NCI-H345 treated with DMSO at 0.1 percent for 48 hours (cell line): Measurements from ENCODE around the gene CEMIP.
A peak's percentile ranks its signal among the peaks of the same experiment; 100 is the strongest.

Experiments used
- DNase-seq: peaks from one replicate; lab custom pipeline; 2025; ENCODE audit not compliant: unreplicated experiment; lab: John Stamatoyannopoulos, UW

Gene CEMIP

GRCh38 chr15:80785335-80785734 lies 6.2 kb downstream of the CEMIP start:
- DNase-seq, result no peak

GRCh38 chr15:80785811-80786354 lies 6.7 kb downstream of the CEMIP start:
- DNase-seq, result no peak

DNA sequence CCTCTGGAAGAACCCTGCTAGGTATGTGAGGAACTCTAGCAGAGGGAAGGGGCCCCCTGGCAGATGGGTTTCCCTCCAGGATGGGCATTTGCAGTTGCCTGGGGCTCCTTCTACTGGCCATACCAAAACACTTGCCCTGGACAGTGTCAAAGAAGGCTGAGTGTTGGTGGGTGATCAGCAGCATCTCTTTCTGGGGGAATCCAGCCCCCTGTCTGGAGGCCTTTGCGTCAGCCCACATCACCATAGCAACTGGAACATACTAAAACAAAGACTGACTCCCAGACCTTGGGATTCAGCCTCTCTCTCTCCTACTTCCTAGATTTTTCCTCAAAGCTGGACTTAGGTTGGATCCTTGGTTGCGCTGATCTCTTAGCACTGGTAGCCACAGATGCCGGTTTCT lies 8.1 kb downstream of the CEMIP start:
- no peak for DNase-seq

- DNase-seq, result no peak
Measured at GRCh38 chr15:80788536-80788935, 9.4 kb downstream of the CEMIP start.

GRCh38 chr15:80789296-80789695 lies 10.1 kb downstream of the CEMIP start:
- no peak for DNase-seq

- DNase-seq, result no peak
Measured at GRCh38 chr15:80789796-80790195, 10.6 kb downstream of the CEMIP start.

DNA sequence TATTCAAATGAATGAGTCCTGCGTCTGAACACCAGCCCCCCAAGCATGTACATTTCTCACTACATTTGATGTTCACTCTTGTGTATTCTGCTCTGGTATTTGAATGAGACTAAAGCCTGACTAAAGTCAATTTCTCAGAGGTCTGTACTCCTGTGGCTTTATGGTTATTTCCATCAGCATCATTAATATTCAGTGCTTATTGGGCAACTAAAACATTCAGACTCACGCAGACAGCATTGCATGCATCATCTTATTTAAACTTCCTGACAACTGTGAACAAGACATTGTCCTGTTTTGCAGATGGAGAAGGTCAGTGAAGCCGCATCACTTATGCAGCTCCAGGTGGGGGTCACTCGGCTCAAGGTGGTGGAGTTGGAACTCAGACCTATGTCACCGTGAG lies 11.1 kb downstream of the CEMIP start:
- DNase-seq, result no peak

DNA sequence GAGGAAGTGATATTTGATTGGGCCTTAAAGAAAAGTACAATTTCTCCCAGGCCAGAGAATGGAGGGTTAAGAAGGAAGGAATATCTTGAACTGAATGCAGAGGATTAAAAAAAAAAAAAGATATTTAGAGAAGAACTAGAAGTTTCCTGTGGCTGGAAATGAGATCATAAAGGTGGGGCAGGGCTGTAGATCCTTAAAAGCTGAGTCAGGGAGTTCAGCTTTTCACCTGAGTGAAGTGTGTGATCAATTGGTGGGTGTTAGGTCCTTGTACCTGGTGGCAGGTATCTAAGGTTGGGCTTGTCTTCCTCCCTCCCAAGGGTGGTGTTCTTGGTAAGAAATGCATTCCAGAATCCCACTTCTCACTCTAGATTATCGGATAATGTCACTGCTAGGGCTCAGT lies 11.8 kb downstream of the CEMIP start:
- DNase-seq, result no peak

DNA sequence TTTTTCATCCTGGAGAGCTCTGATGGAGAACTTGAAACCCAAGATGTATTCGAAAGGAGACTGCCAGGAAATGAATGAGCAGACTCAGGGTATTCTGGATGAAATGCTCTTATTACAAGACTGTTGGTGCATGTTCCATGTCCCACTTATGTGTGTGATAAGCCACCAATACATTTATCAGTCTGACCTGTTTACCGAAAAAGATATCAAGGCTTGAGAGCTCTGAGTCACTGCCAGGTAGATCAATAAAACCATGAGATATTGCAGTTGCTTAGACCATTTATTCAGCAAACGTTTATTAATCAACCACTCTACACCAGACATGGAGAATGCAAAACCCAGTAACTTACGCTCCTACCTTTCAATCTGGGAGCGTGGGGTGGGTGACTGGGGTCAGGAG lies 17.2 kb downstream of the CEMIP start:
- no peak for DNase-seq

DNA sequence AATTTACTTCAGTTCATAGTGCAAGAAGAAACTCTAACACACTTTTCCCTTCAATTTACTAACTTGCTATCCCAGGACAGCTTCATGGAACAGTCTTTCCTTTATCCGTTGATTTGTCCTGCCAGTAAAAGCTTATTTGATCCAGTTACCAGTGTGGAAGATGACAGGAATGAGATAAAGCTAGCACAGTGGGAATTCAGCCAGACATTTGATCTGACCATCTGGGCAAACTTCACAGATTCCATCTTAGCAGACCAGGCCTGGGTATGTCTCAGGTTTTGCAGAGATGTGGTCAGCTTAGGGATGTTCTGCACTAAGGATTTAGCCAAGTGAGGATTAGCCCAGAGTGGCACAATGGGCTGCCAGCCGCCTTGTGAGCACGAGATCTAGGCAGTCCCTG lies 19.7 kb downstream of the CEMIP start:
- DNase-seq, result no peak

DNA sequence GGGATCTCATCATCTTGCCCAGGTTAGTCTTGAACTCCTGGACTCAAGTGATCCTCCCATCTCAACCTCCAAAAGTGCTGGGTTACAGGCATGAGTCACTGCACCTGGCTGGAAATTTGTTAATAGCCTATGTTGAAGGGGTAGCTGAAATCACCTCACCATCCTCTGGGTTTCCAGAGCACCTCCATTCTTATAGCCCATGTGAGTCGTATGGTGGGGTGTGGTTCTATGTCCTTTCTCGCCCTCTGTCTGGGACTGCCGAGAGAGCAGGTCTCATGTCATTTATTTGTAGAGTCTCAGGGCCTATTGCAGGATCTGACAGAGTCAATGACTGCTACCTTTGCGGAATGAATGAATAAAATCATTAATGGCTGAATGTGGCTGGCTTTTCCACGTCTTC lies 20.9 kb downstream of the CEMIP start:
- DNase-seq, result no peak

DNA sequence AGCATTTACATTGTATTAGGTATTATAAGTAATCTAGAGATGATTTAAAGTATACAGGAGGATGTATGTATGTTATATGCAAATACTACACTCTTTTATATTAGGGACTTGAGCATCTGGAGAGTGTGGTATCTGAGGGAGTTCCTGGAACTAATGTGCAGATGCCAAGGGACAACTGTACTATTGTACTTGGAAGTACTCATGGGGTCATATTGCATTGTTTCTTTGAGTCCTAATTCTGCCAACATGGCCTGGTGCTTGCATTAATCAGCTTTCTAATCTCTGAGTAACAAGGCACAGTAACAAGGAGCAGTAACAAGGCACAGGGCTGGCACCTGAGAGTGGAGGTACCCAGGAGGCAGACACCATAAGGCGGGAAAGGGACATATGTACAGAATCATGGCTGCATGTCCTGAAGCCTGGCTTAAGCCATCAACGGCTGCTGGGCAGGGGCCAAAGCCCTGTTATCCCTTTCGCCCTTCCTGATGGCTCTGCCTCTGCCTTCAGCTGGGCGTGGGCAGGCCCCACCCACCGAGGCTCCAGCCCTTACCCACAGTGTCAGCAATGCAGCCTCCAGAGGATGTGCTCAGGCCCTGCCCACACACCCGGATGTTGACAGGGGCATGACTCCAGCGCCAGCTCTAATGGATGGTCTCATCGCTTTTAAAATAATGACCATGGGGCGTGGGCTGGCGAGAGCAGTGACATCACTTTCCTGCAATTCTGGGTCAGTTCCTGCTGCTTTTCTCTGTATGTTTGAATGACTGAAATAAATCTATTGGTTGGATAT lies 22.9 kb downstream of the CEMIP start:
- no peak for DNase-seq

GRCh38 chr15:80803580-80804525 lies 24.7 kb downstream of the CEMIP start:
- DNase-seq, result no peak

GRCh38 chr15:80804970-80805495 lies 25.9 kb downstream of the CEMIP start:
- DNase-seq, result peak; percentile 8

DNA sequence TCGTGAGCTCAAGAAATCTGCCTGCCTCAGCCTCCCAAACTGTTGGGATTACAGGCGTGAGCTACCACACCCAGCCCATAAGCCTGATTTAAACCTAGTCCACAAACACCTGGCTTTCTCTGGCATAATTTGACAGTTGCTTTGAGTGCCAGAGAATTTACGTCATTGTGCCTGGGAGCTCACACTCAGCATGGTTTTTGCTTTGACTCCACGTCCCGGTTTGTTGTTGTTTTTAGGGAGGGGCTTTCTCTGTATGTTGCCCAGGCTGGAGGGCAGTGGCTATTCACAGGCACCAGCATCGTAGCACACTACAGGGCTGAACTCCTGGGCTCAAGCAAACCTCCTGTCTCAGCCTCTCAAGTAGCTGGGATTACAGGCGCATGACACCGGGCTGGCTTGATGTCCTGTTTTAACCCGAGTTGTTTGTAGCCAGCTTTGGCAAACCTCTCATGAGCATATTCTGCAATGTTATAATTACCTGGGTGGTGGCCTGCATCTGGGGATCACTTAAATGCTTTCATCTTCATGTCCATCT lies 32.7 kb downstream of the CEMIP start:
- DNase-seq, result no peak

- DNase-seq, result no peak
Measured at GRCh38 chr15:80815106-80815505, 35.9 kb downstream of the CEMIP start.

GRCh38 chr15:80816049-80816653 lies 37.0 kb downstream of the CEMIP start:
- DNase-seq, result no peak

- DNase-seq, result no peak
Measured at GRCh38 chr15:80816936-80817335, 37.8 kb downstream of the CEMIP start.

GRCh38 chr15:80817901-80818300 lies 38.7 kb downstream of the CEMIP start:
- no peak for DNase-seq

- DNase-seq, result no peak
Measured at GRCh38 chr15:80819001-80819400, 39.8 kb downstream of the CEMIP start.

DNA sequence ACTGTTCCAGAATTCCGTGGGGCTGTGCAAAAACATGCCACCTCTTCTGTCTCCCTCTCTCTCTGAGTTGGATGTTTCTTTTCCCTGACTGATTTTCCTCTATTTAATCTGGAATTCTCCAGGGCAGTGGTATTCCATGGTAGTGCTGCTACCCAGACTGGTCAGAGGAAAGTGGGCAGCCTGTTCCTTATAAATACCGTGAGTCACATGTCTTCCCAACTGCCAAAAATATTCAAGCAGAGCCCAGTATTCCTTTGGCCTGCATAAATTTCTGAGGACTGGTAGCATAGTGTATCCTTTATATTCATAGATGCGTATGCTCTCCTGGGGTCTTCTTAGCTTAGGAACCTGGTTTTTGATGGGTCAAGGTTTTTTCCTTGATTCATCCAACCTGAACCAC lies 40.9 kb downstream of the CEMIP start:
- DNase-seq, result no peak
